ENCODE results near the gene CBFA2T2. TPM values are rescaled to one million over a fixed set of nuclear protein-coding genes. Genes with fewer than 3 reads are reported as not detected.
A peak's percentile ranks its signal among the peaks of the same experiment; 100 is the strongest.
"Not testable (repeated sequence)": the region's sequence is repeated elsewhere in the genome, so short reads cannot be mapped to it uniquely, and the experiment has no call there.

Gene CBFA2T2
- total RNA-seq, 1 donor: 11.2 TPM

DNA sequence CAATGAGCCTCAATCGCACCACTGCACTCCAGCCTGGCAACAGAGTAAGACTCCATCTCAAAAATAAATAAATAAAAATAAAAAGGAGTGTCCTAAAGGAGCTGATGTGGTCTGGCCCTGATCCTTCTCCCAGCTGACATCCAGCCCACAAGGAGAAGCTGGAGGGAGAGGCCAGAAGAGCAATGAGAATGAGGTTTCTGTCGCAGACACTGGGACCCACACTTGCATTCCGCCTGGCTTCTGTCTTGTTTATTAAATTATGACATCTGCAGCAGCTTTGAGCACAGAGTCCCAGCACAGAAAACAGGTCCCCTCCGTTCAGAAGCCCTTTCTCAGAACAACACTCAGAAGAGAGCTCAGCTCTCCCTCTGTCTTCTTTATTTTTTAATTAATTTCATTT lies 206.6 kb downstream of the CBFA2T2 start:
- Histone ChIP-seq H3K4me2 (ENCODE audit: insufficient read depth, low read length) (no peak overlapping the region), H3K27me3 (ENCODE audit: insufficient read depth, low read length) (no peaks in the 10 kb centered on the region), H3K9me3 (ENCODE audit: low read depth, low read length) (no peaks in the 10 kb centered on the region), H3K79me2 (ENCODE audit: insufficient read depth, low read length) (no peaks in the 10 kb centered on the region), H2AFZ (ENCODE audit: low read length) (no peak overlapping the region), H3K4me3 (ENCODE audit: insufficient read depth, low read length) (no peak overlapping the region), H3K36me3 (ENCODE audit: insufficient read depth, low read length) (no peaks in the 10 kb centered on the region), H4K20me1 (ENCODE audit: insufficient read depth, low read length) (no peaks in the 10 kb centered on the region), H3K4me1 (ENCODE audit: insufficient read depth, low read length) (no peaks in the 10 kb centered on the region), H3K27ac (ENCODE audit: low read depth, low read length) (no peak overlapping the region)
- no peak for TF ChIP-seq CTCF (IDR thresholded peaks at IDR 0.05; ENCODE audit: extremely low read depth, low read depth, low read length)
- no peak for DNase-seq (ENCODE audit: insufficient read length, low spot score, missing footprints)

DNA sequence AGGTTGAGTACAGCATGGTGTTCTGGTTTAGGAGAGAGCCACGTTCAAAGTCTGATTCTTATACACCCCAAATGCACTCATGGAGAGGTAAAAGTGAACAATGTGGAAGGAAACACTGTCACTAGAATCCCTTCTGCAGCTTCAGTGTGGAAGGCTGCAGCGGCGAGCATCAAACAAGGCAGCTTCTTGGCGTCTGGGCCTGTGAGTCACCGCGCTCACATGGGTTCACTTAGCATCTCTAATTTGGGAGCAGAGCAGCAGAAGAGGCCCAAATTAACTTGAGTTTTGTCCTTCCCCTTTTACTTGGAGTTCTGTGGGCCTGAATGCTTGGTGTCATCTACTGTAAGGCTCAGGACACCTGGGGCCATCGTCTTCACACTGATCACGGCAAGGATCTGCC lies 207.2 kb downstream of the CBFA2T2 start:
- TF ChIP-seq CTCF (IDR thresholded peaks at IDR 0.05; ENCODE audit: extremely low read depth, low read depth, low read length): no peak
- Histone ChIP-seq H3K27me3 (ENCODE audit: insufficient read depth, low read length) (no peaks in the 10 kb centered on the region), H2AFZ (ENCODE audit: low read length) (no peak overlapping the region), H3K27ac (ENCODE audit: low read depth, low read length) (no peak overlapping the region), H3K9me3 (ENCODE audit: low read depth, low read length) (no peaks in the 10 kb centered on the region), H4K20me1 (ENCODE audit: insufficient read depth, low read length) (no peaks in the 10 kb centered on the region), H3K4me3 (ENCODE audit: insufficient read depth, low read length) (no peak overlapping the region), H3K4me2 (ENCODE audit: insufficient read depth, low read length) (no peak overlapping the region), H3K79me2 (ENCODE audit: insufficient read depth, low read length) (no peaks in the 10 kb centered on the region), H3K4me1 (ENCODE audit: insufficient read depth, low read length) (no peaks in the 10 kb centered on the region), H3K36me3 (ENCODE audit: insufficient read depth, low read length) (no peaks in the 10 kb centered on the region)
- peak; percentile 95 for DNase-seq (ENCODE audit: insufficient read length, low spot score, missing footprints)

- H3K27me3 ChIP-seq (ENCODE audit: insufficient read depth, low read length); H3K36me3 ChIP-seq (ENCODE audit: insufficient read depth, low read length); H3K4me2 ChIP-seq (ENCODE audit: insufficient read depth, low read length); H4K20me1 ChIP-seq (ENCODE audit: insufficient read depth, low read length); DNase-seq (ENCODE audit: insufficient read length, low spot score, missing footprints); H3K9me3 ChIP-seq (ENCODE audit: low read depth, low read length); H3K4me1 ChIP-seq (ENCODE audit: insufficient read depth, low read length); H2AFZ ChIP-seq (ENCODE audit: low read length); H3K4me3 ChIP-seq (ENCODE audit: insufficient read depth, low read length); H3K27ac ChIP-seq (ENCODE audit: low read depth, low read length); H3K79me2 ChIP-seq (ENCODE audit: insufficient read depth, low read length): not testable (repeated sequence)
Observed at GRCh38 chr20:33698966-33699365, 209.1 kb downstream of the CBFA2T2 start.

Other genes starting within 250 kb of the CBFA2T2 start
- not detected in 2 replicates for gene BPIFB1, start 206.9 kb upstream of the CBFA2T2 start, total RNA-seq
- gene CDK5RAP1, start 88.6 kb upstream of the CBFA2T2 start, total RNA-seq: 14.4 and 16.6 TPM in 2 replicates
- gene SNTA1, start 46.3 kb upstream of the CBFA2T2 start, total RNA-seq: 27.1 and 27.5 TPM in 2 replicates
- under 0.01 TPM in 2 replicates for gene C20orf144, start 172.2 kb downstream of the CBFA2T2 start, total RNA-seq
- 1.8 and 2.2 TPM in 2 replicates for gene ACTL10, start 176.8 kb downstream of the CBFA2T2 start, total RNA-seq
- gene NECAB3, start 184.3 kb downstream of the CBFA2T2 start, total RNA-seq: 14.7 and 27.1 TPM in 2 replicates
- 1.4 and 2.4 TPM in 2 replicates for gene E2F1, start 196.3 kb downstream of the CBFA2T2 start, total RNA-seq
- gene PXMP4, start 230.2 kb downstream of the CBFA2T2 start, total RNA-seq: 5.1 and 6.5 TPM in 2 replicates
- 1.1 and 1.2 TPM in 2 replicates for gene ZNF341, start 241.9 kb downstream of the CBFA2T2 start, total RNA-seq